OCI-LY1 (cell line): ENCODE measurements around the gene ATP6AP2.

Source experiments
- H2AFZ ChIP-seq: fragments of 200-600 bp; sonication (generic), shearing (Covaris generic); 2 replicates; pipeline ENCODE4 v1.6.0; 2014; ENCODE audit warnings: antibody characterized with exemption, mild to moderate bottlenecking, low read length
- H3F3A ChIP-seq: fragments of 200-600 bp; sonication (generic), shearing (Covaris generic); 2 replicates; pipeline ENCODE4 v1.6.0; 2014; ENCODE audit warnings: mild to moderate bottlenecking, antibody characterized with exemption, low read length, moderate library complexity; ENCODE audit not compliant: insufficient read depth
- H3K27ac ChIP-seq: fragments of 200-600 bp; sonication (generic); 2 replicates; pipeline ENCODE4 v1.5.1; 2014; ENCODE audit warnings: low read length, mixed run types, mild to moderate bottlenecking, low read depth; ENCODE audit not compliant: poor library complexity, severe bottlenecking
- H3K27me3 ChIP-seq: fragments of 200-600 bp; sonication (generic); 2 replicates; pipeline ENCODE4 v1.6.0; 2014; ENCODE audit warnings: antibody characterized with exemption, mild to moderate bottlenecking, low read length, moderate library complexity; ENCODE audit not compliant: insufficient read depth
- H3K36me3 ChIP-seq: fragments of 200-600 bp; sonication (generic); 2 replicates; pipeline ENCODE4 v1.6.1; 2014; ENCODE audit warnings: mild to moderate bottlenecking, antibody characterized with exemption, low read length, moderate library complexity, mixed read lengths; ENCODE audit not compliant: insufficient read depth
- H3K4me1 ChIP-seq: fragments of 200-600 bp; sonication (generic); 2 replicates; pipeline ENCODE4 v1.5.1; 2014; ENCODE audit warnings: mild to moderate bottlenecking, low read length, moderate library complexity; ENCODE audit not compliant: insufficient read depth, severe bottlenecking
- H3K4me2 ChIP-seq: fragments of 200-600 bp; sonication (generic), shearing (Covaris generic); 2 replicates; pipeline ENCODE4 v1.6.1; 2014; ENCODE audit warnings: low read length
- H3K4me3 ChIP-seq: fragments of 200-600 bp; sonication (generic); 2 replicates; pipeline ENCODE4 v1.5.1; 2014; ENCODE audit warnings: low read length, low read depth, mild to moderate bottlenecking, mixed read lengths; ENCODE audit not compliant: poor library complexity, severe bottlenecking
- H3K79me2 ChIP-seq: fragments of 200-600 bp; shearing (Covaris generic); 2 replicates; pipeline ENCODE4 v1.6.1; 2016; ENCODE audit warnings: mixed run types, low read length, mixed read lengths; ENCODE audit not compliant: insufficient read depth
- H3K9ac ChIP-seq: fragments of 200-600 bp; sonication (generic), shearing (Covaris generic); 2 replicates; pipeline ENCODE4 v1.6.1; 2014; ENCODE audit warnings: mild to moderate bottlenecking, low read length, mixed read lengths
- H3K9me2 ChIP-seq: fragments of 200-600 bp; sonication (generic), shearing (Covaris generic); 2 replicates; pipeline ENCODE4 v1.6.1; 2014; ENCODE audit warnings: low read depth, mild to moderate bottlenecking, low read length, mixed read lengths
- H3K9me3 ChIP-seq: fragments of 200-600 bp; shearing (Covaris generic); 2 replicates; pipeline ENCODE4 v1.6.1; 2014; ENCODE audit warnings: low read length, mixed read lengths
- H4K20me1 ChIP-seq: fragments of 200-600 bp; sonication (generic), shearing (Covaris generic); 2 replicates; pipeline ENCODE4 v1.6.0; 2016; ENCODE audit warnings: mild to moderate bottlenecking, low read length; ENCODE audit not compliant: insufficient read depth
- CTCF ChIP-seq: fragments of 200-600 bp; sonication (generic), shearing (Covaris generic); IDR thresholded peaks from 2 replicates; pipeline ENCODE4 v1.5.1; 2017; ENCODE audit warnings: mild to moderate bottlenecking, antibody characterized with exemption, low read length, moderate library complexity, mixed read lengths
- EZH2 ChIP-seq: fragments of 200-600 bp; sonication (generic), shearing (Covaris generic); IDR thresholded peaks from 2 replicates; pipeline ENCODE4 v1.8.0; 2017; ENCODE audit warnings: borderline replicate concordance, mixed run types, mild to moderate bottlenecking, antibody characterized with exemption, low read length, moderate library complexity, mixed read lengths

ATP6AP2 gene

GRCh38 chrX:40580537-40581335, at the start of gene ATP6AP2:
ATP6AP2 (plus strand) TSS chrX:40580970; CDS start chrX:40581066, 96 bp downstream.
- Histone ChIP-seq H4K20me1 (no peaks in the 10 kb centered on the region), H3K4me1 (peaks cover 18% of the 10 kb centered on the region), H3K79me2 (peaks cover 14% of the 10 kb centered on the region; the same call in 1 of the 2 replicates), H3K36me3 (no peaks in the 10 kb centered on the region), H3K4me2 (peak within 1 kb of the TSS; percentile 75), H2AFZ (0 out of 2 replicates have a peak within 1 kb of the TSS, but pooled peaks have one; percentile 35), H3K9me2 (no peaks in the 10 kb centered on the region), H3K9me3 (no peaks in the 10 kb centered on the region), H3K27ac (no peak within 1 kb of the TSS), H3F3A (no peaks in the 10 kb centered on the region), H3K27me3 (no peaks in the 10 kb centered on the region), H3K4me3 (peak within 1 kb of the TSS; percentile 94), H3K9ac (peak within 1 kb of the TSS; percentile 78)
- TF ChIP-seq EZH2 = no peak

- Histone ChIP-seq H3K27me3 (0 out of 2 replicates have a peak, but pooled peaks cover 2% of the 10 kb centered on the region), H3K79me2 (no peaks in the 10 kb centered on the region), H3F3A (no peaks in the 10 kb centered on the region), H3K9ac (no peak overlapping the region), H3K9me3 (no peaks in the 10 kb centered on the region), H3K4me2 (no peak overlapping the region), H3K4me3 (no peak overlapping the region), H4K20me1 (no peaks in the 10 kb centered on the region), H2AFZ (no peak overlapping the region), H3K27ac (no peak overlapping the region), H3K36me3 (no peaks in the 10 kb centered on the region), H3K9me2 (no peaks in the 10 kb centered on the region), H3K4me1 (no peaks in the 10 kb centered on the region)
- no peak for TF ChIP-seq CTCF
- TF ChIP-seq EZH2 = no peak
These were observed 49.5 kb upstream of the ATP6AP2 start for GRCh38 chrX:40531056-40531826.

GRCh38 chrX:40537310-40537709, 43.5 kb upstream of the ATP6AP2 start:
- H2AFZ ChIP-seq = no peak overlapping the region
- no peak overlapping the region for H3K27ac ChIP-seq
- no peaks in the 10 kb centered on the region for H3K36me3 ChIP-seq
- H3K79me2 ChIP-seq = no peaks in the 10 kb centered on the region
- no peaks in the 10 kb centered on the region for H3F3A ChIP-seq
- no peaks in the 10 kb centered on the region for H3K9me2 ChIP-seq
- H3K9me3 ChIP-seq = no peaks in the 10 kb centered on the region
- H3K4me2 ChIP-seq = no peak overlapping the region
- TF ChIP-seq EZH2 = no peak
- no peak for TF ChIP-seq CTCF
- H4K20me1 ChIP-seq = no peaks in the 10 kb centered on the region
- no peak overlapping the region for H3K4me3 ChIP-seq
- no peak overlapping the region for H3K9ac ChIP-seq
- peaks cover 10% of the 10 kb centered on the region for H3K4me1 ChIP-seq
- H3K27me3 ChIP-seq = no peaks in the 10 kb centered on the region
